Adrenal gland (tissue), 5 donors: ENCODE results near the gene TMEM11.

Experiments used
- CTCF ChIP-seq, 6 experiments: fragments of 450-650 bp in 4 of 6; fragments of 200-600 bp in 2 of 6; sonication (generic) in 1 of 6; IDR thresholded peaks; 1 replicate in 5 of 6; 2 replicates in 1 of 6; pipeline versions ENCODE4 v1.5.1 to v1.8.0; 2016 to 2021; ENCODE audit warnings: antibody characterized with exemption in 6 of 6, mild to moderate bottlenecking in 2 of 6, moderate library complexity in 1 of 6
- POLR2A ChIP-seq, 2 donors: fragments of 450-650 bp; IDR thresholded peaks; one replicate each; pipeline ENCODE4 v1.6.1; 2017; ENCODE audit warnings: antibody characterized with exemption in 2 of 2, mild to moderate bottlenecking in 2 of 2, moderate library complexity in 1 of 2
- donor health status: DM: no; HTN: no; CAD: no.

GRCh38 chr17:21252289-21252795, 38.4 kb upstream of the TMEM11 start:
- TF ChIP-seq CTCF (IDR thresholded peaks at IDR 0.05), result no peak
- no peak for TF ChIP-seq POLR2A (IDR thresholded peaks at IDR 0.05)
